GM23338 (cell line): ENCODE results near the gene KIAA2012.
"Not testable (repeated sequence)": the region's sequence is repeated elsewhere in the genome, so short reads cannot be mapped to it uniquely, and the experiment has no call there.

Experiments
- CREB1 ChIP-seq: fragments of 250-450 bp; sonication (Bioruptor Pico); IDR thresholded peaks from 2 replicates; pipeline ENCODE4 v1.5.0; 2020; ENCODE audit warnings: low read depth, mild to moderate bottlenecking, moderate library complexity
- EZH2 ChIP-seq: fragments of 200-600 bp; sonication (generic); IDR thresholded peaks from one replicate; pipeline ENCODE4 v1.8.0; 2017; ENCODE audit warnings: antibody characterized with exemption, mild to moderate bottlenecking, low read depth; ENCODE audit not compliant: unreplicated experiment
- EZH2phosphoT487 ChIP-seq: fragments of 200-600 bp; sonication (generic); IDR thresholded peaks from one replicate; pipeline ENCODE4 v1.8.1; 2018; ENCODE audit warnings: antibody characterized with exemption; ENCODE audit not compliant: unreplicated experiment
- JUNB ChIP-seq: IDR thresholded peaks from one replicate; pipeline ENCODE4 v1.6.1; 2016; ENCODE audit warnings: antibody characterized with exemption; ENCODE audit not compliant: unreplicated experiment
- NANOG ChIP-seq: IDR thresholded peaks from 2 replicates; pipeline ENCODE4 v1.6.1; 2016; ENCODE audit warnings: antibody characterized with exemption, borderline replicate concordance
- POLR2AphosphoS5 ChIP-seq: IDR thresholded peaks from 2 replicates; pipeline ENCODE4 v1.6.1; 2016; ENCODE audit warnings: antibody characterized with exemption, low read depth
- STAT1 ChIP-seq: IDR thresholded peaks from one replicate; pipeline ENCODE4 v1.6.1; 2016; ENCODE audit warnings: antibody characterized with exemption; ENCODE audit not compliant: unreplicated experiment
- ZNF114 ChIP-seq: fragments of 250-450 bp; sonication (Bioruptor Pico); IDR thresholded peaks from 2 replicates; pipeline ENCODE4 v1.5.0; 2020; ENCODE audit warnings: mild to moderate bottlenecking, moderate library complexity
- ZNF331 ChIP-seq: fragments of 250-450 bp; sonication (Bioruptor Pico); IDR thresholded peaks from 2 replicates; pipeline ENCODE4 v1.5.0; 2020; ENCODE audit warnings: low read depth, mild to moderate bottlenecking, moderate library complexity
- TF ChIP-seq, protein P1 (sequence below), 2 experiments: fragments of 200-600 bp in 1 of 2; sonication (generic) in 1 of 2; conservative IDR thresholded peaks; 2 replicates each; pipeline versions ENCODE4 v1.5.1 to v1.6.1; 2016 to 2017; ENCODE audit warnings: antibody characterized with exemption in 2 of 2, low read depth in 2 of 2, mild to moderate bottlenecking in 2 of 2, moderate library complexity in 1 of 2
- TF ChIP-seq, protein P2 (sequence below): IDR thresholded peaks from one replicate; pipeline ENCODE4 v1.6.1; 2018; ENCODE audit warnings: antibody characterized with exemption; ENCODE audit not compliant: unreplicated experiment
- TF ChIP-seq, protein P3 (sequence below): IDR thresholded peaks from 2 replicates; pipeline ENCODE4 v1.6.1; 2016; ENCODE audit warnings: antibody characterized with exemption
- TF ChIP-seq, protein P4 (sequence below): fragments of 250-450 bp; sonication (Bioruptor Pico); IDR thresholded peaks from 2 replicates; pipeline ENCODE4 v1.5.0; 2020; ENCODE audit warnings: mild to moderate bottlenecking, moderate library complexity

DNA sequence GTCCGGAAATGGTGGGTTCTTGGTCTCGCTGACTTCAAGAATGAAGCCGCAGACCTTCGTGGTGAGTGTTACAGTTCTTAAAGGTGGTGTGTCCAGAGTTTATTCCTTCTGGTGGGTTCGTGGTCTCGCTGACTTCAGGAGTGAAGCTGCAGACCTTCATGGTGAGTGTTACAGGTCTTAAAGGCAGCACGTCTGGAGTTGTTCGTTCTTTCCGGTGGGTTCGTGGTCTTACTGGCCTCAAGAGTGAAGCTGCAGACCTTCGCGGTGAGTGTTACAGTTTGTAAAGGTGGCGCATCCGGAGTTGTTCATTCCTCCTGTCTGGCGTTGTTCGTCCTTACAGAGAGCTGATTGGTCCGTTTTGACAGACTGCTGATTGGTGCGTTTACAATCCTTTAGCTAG, 63.0 kb downstream of the KIAA2012 start:
- TF ChIP-seq EZH2; EZH2phosphoT487; POLR2AphosphoS5; CREB1; JUNB; ZNF114 (CRISPR knock-in tag); NANOG; STAT1; ZNF331: not testable (repeated sequence)
- TF ChIP-seq, protein P1, sequence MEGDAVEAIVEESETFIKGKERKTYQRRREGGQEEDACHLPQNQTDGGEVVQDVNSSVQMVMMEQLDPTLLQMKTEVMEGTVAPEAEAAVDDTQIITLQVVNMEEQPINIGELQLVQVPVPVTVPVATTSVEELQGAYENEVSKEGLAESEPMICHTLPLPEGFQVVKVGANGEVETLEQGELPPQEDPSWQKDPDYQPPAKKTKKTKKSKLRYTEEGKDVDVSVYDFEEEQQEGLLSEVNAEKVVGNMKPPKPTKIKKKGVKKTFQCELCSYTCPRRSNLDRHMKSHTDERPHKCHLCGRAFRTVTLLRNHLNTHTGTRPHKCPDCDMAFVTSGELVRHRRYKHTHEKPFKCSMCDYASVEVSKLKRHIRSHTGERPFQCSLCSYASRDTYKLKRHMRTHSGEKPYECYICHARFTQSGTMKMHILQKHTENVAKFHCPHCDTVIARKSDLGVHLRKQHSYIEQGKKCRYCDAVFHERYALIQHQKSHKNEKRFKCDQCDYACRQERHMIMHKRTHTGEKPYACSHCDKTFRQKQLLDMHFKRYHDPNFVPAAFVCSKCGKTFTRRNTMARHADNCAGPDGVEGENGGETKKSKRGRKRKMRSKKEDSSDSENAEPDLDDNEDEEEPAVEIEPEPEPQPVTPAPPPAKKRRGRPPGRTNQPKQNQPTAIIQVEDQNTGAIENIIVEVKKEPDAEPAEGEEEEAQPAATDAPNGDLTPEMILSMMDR (conservative IDR thresholded peaks at IDR 0.05; ENCODE audit: low read depth in 2 of 2), result not testable (repeated sequence)
- TF ChIP-seq, protein P2, sequence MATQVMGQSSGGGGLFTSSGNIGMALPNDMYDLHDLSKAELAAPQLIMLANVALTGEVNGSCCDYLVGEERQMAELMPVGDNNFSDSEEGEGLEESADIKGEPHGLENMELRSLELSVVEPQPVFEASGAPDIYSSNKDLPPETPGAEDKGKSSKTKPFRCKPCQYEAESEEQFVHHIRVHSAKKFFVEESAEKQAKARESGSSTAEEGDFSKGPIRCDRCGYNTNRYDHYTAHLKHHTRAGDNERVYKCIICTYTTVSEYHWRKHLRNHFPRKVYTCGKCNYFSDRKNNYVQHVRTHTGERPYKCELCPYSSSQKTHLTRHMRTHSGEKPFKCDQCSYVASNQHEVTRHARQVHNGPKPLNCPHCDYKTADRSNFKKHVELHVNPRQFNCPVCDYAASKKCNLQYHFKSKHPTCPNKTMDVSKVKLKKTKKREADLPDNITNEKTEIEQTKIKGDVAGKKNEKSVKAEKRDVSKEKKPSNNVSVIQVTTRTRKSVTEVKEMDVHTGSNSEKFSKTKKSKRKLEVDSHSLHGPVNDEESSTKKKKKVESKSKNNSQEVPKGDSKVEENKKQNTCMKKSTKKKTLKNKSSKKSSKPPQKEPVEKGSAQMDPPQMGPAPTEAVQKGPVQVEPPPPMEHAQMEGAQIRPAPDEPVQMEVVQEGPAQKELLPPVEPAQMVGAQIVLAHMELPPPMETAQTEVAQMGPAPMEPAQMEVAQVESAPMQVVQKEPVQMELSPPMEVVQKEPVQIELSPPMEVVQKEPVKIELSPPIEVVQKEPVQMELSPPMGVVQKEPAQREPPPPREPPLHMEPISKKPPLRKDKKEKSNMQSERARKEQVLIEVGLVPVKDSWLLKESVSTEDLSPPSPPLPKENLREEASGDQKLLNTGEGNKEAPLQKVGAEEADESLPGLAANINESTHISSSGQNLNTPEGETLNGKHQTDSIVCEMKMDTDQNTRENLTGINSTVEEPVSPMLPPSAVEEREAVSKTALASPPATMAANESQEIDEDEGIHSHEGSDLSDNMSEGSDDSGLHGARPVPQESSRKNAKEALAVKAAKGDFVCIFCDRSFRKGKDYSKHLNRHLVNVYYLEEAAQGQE, result not testable (repeated sequence)
- TF ChIP-seq, protein P3, sequence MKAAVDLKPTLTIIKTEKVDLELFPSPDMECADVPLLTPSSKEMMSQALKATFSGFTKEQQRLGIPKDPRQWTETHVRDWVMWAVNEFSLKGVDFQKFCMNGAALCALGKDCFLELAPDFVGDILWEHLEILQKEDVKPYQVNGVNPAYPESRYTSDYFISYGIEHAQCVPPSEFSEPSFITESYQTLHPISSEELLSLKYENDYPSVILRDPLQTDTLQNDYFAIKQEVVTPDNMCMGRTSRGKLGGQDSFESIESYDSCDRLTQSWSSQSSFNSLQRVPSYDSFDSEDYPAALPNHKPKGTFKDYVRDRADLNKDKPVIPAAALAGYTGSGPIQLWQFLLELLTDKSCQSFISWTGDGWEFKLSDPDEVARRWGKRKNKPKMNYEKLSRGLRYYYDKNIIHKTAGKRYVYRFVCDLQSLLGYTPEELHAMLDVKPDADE, result not testable (repeated sequence)
- TF ChIP-seq, protein P4, sequence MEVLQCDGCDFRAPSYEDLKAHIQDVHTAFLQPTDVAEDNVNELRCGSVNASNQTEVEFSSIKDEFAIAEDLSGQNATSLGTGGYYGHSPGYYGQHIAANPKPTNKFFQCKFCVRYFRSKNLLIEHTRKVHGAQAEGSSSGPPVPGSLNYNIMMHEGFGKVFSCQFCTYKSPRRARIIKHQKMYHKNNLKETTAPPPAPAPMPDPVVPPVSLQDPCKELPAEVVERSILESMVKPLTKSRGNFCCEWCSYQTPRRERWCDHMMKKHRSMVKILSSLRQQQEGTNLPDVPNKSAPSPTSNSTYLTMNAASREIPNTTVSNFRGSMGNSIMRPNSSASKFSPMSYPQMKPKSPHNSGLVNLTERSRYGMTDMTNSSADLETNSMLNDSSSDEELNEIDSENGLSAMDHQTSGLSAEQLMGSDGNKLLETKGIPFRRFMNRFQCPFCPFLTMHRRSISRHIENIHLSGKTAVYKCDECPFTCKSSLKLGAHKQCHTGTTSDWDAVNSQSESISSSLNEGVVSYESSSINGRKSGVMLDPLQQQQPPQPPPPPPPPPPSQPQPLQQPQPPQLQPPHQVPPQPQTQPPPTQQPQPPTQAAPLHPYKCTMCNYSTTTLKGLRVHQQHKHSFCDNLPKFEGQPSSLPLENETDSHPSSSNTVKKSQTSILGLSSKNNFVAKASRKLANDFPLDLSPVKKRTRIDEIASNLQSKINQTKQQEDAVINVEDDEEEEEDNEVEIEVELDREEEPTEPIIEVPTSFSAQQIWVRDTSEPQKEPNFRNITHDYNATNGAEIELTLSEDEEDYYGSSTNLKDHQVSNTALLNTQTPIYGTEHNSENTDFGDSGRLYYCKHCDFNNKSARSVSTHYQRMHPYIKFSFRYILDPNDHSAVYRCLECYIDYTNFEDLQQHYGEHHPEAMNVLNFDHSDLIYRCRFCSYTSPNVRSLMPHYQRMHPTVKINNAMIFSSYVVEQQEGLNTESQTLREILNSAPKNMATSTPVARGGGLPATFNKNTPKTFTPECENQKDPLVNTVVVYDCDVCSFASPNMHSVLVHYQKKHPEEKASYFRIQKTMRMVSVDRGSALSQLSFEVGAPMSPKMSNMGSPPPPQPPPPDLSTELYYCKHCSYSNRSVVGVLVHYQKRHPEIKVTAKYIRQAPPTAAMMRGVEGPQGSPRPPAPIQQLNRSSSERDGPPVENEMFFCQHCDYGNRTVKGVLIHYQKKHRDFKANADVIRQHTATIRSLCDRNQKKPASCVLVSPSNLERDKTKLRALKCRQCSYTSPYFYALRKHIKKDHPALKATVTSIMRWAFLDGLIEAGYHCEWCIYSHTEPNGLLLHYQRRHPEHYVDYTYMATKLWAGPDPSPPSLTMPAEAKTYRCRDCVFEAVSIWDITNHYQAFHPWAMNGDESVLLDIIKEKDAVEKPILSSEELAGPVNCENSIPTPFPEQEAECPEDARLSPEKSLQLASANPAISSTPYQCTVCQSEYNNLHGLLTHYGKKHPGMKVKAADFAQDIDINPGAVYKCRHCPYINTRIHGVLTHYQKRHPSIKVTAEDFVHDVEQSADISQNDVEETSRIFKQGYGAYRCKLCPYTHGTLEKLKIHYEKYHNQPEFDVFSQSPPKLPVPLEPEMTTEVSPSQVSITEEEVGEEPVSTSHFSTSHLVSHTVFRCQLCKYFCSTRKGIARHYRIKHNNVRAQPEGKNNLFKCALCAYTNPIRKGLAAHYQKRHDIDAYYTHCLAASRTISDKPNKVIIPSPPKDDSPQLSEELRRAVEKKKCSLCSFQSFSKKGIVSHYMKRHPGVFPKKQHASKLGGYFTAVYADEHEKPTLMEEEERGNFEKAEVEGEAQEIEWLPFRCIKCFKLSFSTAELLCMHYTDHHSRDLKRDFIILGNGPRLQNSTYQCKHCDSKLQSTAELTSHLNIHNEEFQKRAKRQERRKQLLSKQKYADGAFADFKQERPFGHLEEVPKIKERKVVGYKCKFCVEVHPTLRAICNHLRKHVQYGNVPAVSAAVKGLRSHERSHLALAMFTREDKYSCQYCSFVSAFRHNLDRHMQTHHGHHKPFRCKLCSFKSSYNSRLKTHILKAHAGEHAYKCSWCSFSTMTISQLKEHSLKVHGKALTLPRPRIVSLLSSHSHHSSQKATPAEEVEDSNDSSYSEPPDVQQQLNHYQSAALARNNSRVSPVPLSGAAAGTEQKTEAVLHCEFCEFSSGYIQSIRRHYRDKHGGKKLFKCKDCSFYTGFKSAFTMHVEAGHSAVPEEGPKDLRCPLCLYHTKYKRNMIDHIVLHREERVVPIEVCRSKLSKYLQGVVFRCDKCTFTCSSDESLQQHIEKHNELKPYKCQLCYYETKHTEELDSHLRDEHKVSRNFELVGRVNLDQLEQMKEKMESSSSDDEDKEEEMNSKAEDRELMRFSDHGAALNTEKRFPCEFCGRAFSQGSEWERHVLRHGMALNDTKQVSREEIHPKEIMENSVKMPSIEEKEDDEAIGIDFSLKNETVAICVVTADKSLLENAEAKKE (CRISPR knock-in tag), result not testable (repeated sequence)
